Measurements from ENCODE around the gene METTL5. TPM values are rescaled to one million over a fixed set of nuclear protein-coding genes. Genes with fewer than 3 reads are reported as not detected.
A peak's percentile ranks its signal among the peaks of the same experiment; 100 is the strongest.
"Not testable (repeated sequence)": the region's sequence is repeated elsewhere in the genome, so short reads cannot be mapped to it uniquely, and the experiment has no call there.

Gene METTL5
- total and polyA plus RNA-seq, 11 donors: 50.8 to 120 (median 69.8) TPM

DNA sequence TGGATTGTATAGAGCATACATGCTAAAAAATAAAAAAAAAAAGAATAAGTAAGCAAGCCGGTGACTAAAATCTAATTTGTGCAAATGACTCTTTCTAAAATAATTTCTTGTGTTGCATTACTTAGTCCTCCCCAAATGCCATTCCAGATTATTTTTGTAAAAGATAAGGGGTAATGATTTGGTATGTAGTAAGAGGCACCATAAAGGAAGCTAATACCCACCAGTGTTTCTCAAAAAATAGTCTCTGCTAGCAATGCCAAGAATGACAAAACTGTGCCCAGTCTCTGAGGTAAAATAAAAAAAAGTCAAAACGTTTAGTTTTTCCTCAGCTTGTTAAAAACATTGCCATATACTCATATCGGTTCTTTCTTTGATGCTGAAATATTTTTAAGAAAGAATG lies 2.7 kb downstream of the METTL5 start:
- no peak for ATAC-seq
- TF ChIP-seq POLR2A (IDR thresholded peaks at IDR 0.05): no peak
- TF ChIP-seq, protein P1, sequence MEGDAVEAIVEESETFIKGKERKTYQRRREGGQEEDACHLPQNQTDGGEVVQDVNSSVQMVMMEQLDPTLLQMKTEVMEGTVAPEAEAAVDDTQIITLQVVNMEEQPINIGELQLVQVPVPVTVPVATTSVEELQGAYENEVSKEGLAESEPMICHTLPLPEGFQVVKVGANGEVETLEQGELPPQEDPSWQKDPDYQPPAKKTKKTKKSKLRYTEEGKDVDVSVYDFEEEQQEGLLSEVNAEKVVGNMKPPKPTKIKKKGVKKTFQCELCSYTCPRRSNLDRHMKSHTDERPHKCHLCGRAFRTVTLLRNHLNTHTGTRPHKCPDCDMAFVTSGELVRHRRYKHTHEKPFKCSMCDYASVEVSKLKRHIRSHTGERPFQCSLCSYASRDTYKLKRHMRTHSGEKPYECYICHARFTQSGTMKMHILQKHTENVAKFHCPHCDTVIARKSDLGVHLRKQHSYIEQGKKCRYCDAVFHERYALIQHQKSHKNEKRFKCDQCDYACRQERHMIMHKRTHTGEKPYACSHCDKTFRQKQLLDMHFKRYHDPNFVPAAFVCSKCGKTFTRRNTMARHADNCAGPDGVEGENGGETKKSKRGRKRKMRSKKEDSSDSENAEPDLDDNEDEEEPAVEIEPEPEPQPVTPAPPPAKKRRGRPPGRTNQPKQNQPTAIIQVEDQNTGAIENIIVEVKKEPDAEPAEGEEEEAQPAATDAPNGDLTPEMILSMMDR (IDR thresholded peaks at IDR 0.05): no peak
- Histone ChIP-seq H3K27me3 (no peaks in the 10 kb centered on the region), H3K27ac (no peak overlapping the region), H3K9me3 (peaks cover 0 to 6% (median 0%) of the 10 kb centered on the region in 12 donors), H3K4me3 (peak overlapping the region in 1 of 12 donors; percentile 13), H3K4me1 (peaks cover 0 to 39% (median 20%) of the 10 kb centered on the region in 12 donors), H3K36me3 (peaks cover 0 to 47% (median 26%) of the 10 kb centered on the region in 9 donors)
- DNase-seq: no peak
- intact Hi-C loops (cut with DNase I): loop anchor here in 4 of 10 donors (5.0 to 10.0 kb wide), 3 partner anchors 53 to 105 kb away; no protein-coding TSS in a partner anchor
- WGBS, 4 donors: 52 to 62% (median 60%) methylated on average over 3 of the region's 3 CpGs

DNA sequence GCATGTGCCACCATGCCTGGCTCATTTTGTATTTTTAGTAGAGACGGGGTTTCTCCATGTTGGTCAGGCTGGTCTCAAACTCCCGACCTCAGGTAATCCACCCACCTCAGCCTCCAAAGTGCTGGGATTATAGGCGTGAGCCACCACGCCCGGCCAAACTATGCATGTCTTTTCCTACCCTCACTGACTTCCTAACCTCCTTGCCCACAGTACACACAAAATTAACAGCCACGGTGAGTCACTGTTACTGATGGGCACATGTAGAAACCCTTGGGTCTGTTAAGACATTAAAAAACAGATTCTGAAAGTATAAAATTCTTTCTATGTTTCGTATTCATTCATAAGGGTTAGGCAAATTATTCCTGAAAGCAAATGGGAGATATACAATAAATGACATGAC lies 4.6 kb downstream of the METTL5 start:
- intact Hi-C loops (cut with DNase I): loop anchor here in 4 of 10 donors (5.0 to 10.0 kb wide), 3 partner anchors 55 to 107 kb away; no protein-coding TSS in a partner anchor
- WGBS, 4 donors: 91 to 93% (median 92%) methylated on average over 7 of the region's 7 CpGs

DNA sequence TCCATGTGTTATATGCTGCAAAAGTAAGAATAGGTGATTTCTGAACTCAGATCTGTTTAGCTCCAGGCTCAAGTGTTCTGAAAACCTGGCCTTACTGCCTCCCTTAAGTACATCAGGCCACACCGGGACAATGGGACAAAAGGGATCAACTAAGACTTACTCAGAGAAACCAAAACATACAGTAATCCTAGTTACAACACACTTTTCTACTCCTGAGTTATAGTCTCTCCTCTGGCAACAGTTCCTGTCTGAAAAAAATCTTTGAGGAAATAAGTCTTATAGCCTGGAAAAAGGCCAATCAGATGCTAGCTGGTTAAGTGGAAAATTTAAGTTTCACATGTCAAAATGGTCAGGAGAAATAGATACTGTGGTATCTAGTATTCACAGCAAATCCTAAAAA lies 5.6 kb downstream of the METTL5 start:
- intact Hi-C loops (cut with DNase I): no loop called here
- 74 to 90% (median 82%) methylated on average over 1 of the region's 1 CpG for WGBS, 4 donors
- DNase-seq (no peak), ATAC-seq (no peak)
- peaks cover 0 to 13% (median 0%) of the 10 kb centered on the region in 12 donors for H3K9me3 ChIP-seq
- TF ChIP-seq POLR2A (IDR thresholded peaks at IDR 0.05): no peak
- TF ChIP-seq, protein P1 (IDR thresholded peaks at IDR 0.05): no peak
- peaks cover 0 to 74% (median 54%) of the 10 kb centered on the region in 9 donors for H3K36me3 ChIP-seq
- no peaks in the 10 kb centered on the region for H3K27me3 ChIP-seq
- no peak overlapping the region for H3K4me3 ChIP-seq
- H3K4me1 ChIP-seq: peaks cover 0 to 29% (median 17%) of the 10 kb centered on the region in 12 donors
- H3K27ac ChIP-seq: no peak overlapping the region

More for the DNA sequence above, 4.6 kb downstream of the METTL5 start:
- H3K36me3 ChIP-seq: peaks cover 0 to 64% (median 45%) of the 10 kb centered on the region in 9 donors
- not testable (repeated sequence) for H3K27ac ChIP-seq, H3K4me3 ChIP-seq, H3K27me3 ChIP-seq, ATAC-seq, DNase-seq
- peaks cover 0 to 33% (median 20%) of the 10 kb centered on the region in 12 donors for H3K4me1 ChIP-seq
- peaks cover 0 to 13% (median 0%) of the 10 kb centered on the region in 12 donors for H3K9me3 ChIP-seq

DNA sequence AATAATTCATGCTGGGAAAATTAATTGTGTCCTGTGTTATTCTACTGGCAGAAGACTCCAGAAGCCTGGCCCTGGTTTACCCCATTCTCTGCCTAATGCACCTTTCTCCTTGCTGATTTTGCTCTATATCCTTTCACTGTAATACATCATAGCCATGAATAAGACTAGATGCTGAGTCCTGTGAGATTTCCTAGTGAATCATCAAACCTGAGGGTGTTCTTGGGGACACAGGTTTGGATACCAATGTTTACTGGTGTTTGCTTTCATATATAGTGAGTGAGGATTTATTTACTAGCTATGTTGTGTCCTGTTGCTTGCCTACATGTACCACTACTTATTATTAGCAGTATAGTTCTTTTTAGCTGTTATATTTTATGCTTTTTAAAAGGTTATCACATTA lies 6.5 kb downstream of the METTL5 start:
- no peak overlapping the region for H3K27ac ChIP-seq
- peaks cover 0 to 13% (median 0%) of the 10 kb centered on the region in 12 donors for H3K9me3 ChIP-seq
- DNase-seq: no peak
- H3K36me3 ChIP-seq: peaks cover 0 to 82% (median 63%) of the 10 kb centered on the region in 9 donors
- no peak for TF ChIP-seq POLR2A (IDR thresholded peaks at IDR 0.05)
- TF ChIP-seq, protein P1 (IDR thresholded peaks at IDR 0.05): no peak
- H3K4me3 ChIP-seq: no peak overlapping the region
- no peaks in the 10 kb centered on the region for H3K27me3 ChIP-seq
- H3K4me1 ChIP-seq: peaks cover 0 to 20% (median 9%) of the 10 kb centered on the region in 12 donors
- ATAC-seq: no peak
- intact Hi-C loops (cut with DNase I): no loop called here

DNA sequence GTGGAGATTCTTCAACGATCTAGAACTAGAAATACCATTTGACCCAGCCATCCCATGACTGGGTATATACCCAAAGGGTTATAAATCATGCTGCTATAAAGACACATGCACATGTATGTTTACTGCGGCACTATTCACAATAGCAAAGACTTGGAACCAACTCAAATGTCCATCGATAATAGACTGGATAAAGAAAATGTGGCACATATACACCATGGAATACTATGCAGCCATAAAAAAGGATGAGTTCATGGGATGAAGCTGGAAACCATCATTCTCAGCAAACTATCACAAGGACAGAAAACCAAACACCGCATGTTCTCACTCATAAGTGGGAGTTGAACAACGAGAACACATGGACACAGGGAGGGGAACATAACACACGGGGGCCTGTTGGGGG lies 7.3 kb downstream of the METTL5 start:
- peaks cover 0 to 91% (median 71%) of the 10 kb centered on the region in 9 donors for H3K36me3 ChIP-seq
- intact Hi-C loops (cut with DNase I): not testable (repeated sequence)

DNA sequence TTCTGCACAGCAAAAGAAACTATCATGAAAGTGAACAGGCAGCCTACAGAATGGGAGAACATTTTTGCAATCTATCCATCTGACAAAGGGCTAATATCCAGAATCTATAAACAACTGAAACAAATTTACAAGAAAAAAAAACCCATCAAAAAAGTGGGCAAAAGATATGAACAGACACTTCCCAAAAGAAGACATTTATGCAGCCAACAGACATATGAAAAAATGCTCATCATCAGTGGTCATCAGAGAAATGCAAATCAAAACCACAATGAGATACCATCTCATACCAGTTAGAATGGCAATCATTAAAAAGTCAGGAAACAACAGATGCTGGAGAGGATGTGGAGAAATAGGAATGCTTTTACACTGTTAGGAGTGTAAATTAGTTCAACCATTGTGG lies 7.7 kb downstream of the METTL5 start:
- H3K27me3 ChIP-seq; DNase-seq; H3K27ac ChIP-seq; H3K4me3 ChIP-seq; ATAC-seq; H3K4me1 ChIP-seq; intact Hi-C loops (cut with DNase I): not testable (repeated sequence)
- peaks cover 0 to 95% (median 76%) of the 10 kb centered on the region in 9 donors for H3K36me3 ChIP-seq
- peaks cover 0 to 13% (median 0%) of the 10 kb centered on the region in 12 donors for H3K9me3 ChIP-seq

More for the DNA sequence above, 7.3 kb downstream of the METTL5 start:
- not testable (repeated sequence) for DNase-seq, H3K27me3 ChIP-seq, ATAC-seq, H3K27ac ChIP-seq, H3K4me3 ChIP-seq
- Histone ChIP-seq H3K4me1 (peaks cover 0 to 11% (median 2%) of the 10 kb centered on the region in 12 donors), H3K9me3 (peaks cover 0 to 13% (median 0%) of the 10 kb centered on the region in 12 donors)
- 95 to 98% (median 97%) methylated on average over 6 of the region's 6 CpGs for WGBS, 4 donors
